Prostate gland (tissue), 2 donors: ENCODE measurements around the gene CA5B. TPM values are rescaled to one million over a fixed set of nuclear protein-coding genes. Genes with fewer than 3 reads are reported as not detected.
"Not testable (repeated sequence)": the region's sequence is repeated elsewhere in the genome, so short reads cannot be mapped to it uniquely, and the experiment has no call there.

ENCODE experiments used
- DNase-seq: peaks from one replicate; pipeline ENCODE4 v3.0.0-alpha.2; 2019; ENCODE audit warnings: low spot score
- H3K27ac ChIP-seq, 2 donors: fragments of 200-600 bp; sonication (generic); 2 replicates each; pipeline ENCODE4 v1.5.1; 2017 to 2019
- H3K27me3 ChIP-seq: fragments of 200-600 bp; sonication (generic); replicated peaks from 2 replicates; pipeline ENCODE4 v1.5.1; 2019; ENCODE audit not compliant: insufficient read depth
- H3K36me3 ChIP-seq, 2 donors: fragments of 200-600 bp; sonication (generic); 1 replicate in 1 of 2; 2 replicates in 1 of 2; pipeline versions ENCODE4 v1.5.1 to v1.8.1; 2017 to 2019
- H3K4me1 ChIP-seq: fragments of 200-600 bp; sonication (generic); replicated peaks from 2 replicates; pipeline ENCODE4 v1.5.1; 2019
- H3K4me3 ChIP-seq, 2 donors: fragments of 200-600 bp; sonication (generic); 2 replicates each; pipeline ENCODE4 v1.5.1; 2017 to 2019
- H3K9me3 ChIP-seq: fragments of 200-600 bp; sonication (generic); 2 replicates; pipeline ENCODE4 v1.5.1; 2017
- POLR2A ChIP-seq: fragments of 450-650 bp; IDR thresholded peaks from one replicate; pipeline ENCODE4 v1.6.1; 2016; ENCODE audit warnings: antibody characterized with exemption, mild to moderate bottlenecking
- POLR2AphosphoS5 ChIP-seq: sonication (generic); formaldehyde crosslinking; IDR thresholded peaks from one replicate; pipeline ENCODE4 v1.6.1; 2017; ENCODE audit warnings: antibody characterized with exemption
- WGBS: methylation state at CpG from one replicate; pipeline ENCODE4 v1.1.5; 2018; 5-methylcytosine and 5-hydroxymethylcytosine counted together
- intact Hi-C: fragments of 100-400 bp; cut with DNase I; formaldehyde crosslinking; loops from one replicate; pipeline ENCODE4 v1.14.2; 2022
- total RNA-seq, 2 donors: library from RNA; depleted of rRNA; stranded (reverse); fragments of >200 nt; gene quantifications; one replicate each; pipeline ENCODE4 v1.1.0, GENCODE V29; 2016
- TF ChIP-seq, protein P1 (sequence below), 4 experiments: fragments of 200-600 bp in 2 of 4; fragments of 450-650 bp in 2 of 4; sonication (generic) in 2 of 4; IDR thresholded peaks; 1 replicate in 3 of 4; 2 replicates in 1 of 4; pipeline ENCODE4 v1.5.1; 2016 to 2019; ENCODE audit warnings: antibody characterized with exemption in 4 of 4, mild to moderate bottlenecking in 2 of 4, moderate library complexity in 2 of 4

Gene CA5B
- total RNA-seq, 2 donors from 2014 or later, result 4.6 to 35.7 TPM

GRCh38 chrX:15723887-15724517, 14.1 kb upstream of the CA5B start:
- no peak for DNase-seq
- no peaks in the 10 kb centered on the region for H3K4me1 ChIP-seq
- 56% methylated on average over 3 of the region's 3 CpGs for WGBS
- H3K27me3 ChIP-seq, result no peaks in the 10 kb centered on the region
- H3K27ac ChIP-seq, result no peak overlapping the region
- no peaks in the 10 kb centered on the region for H3K9me3 ChIP-seq
- H3K4me3 ChIP-seq, result no peak overlapping the region
- no peaks in the 10 kb centered on the region for H3K36me3 ChIP-seq
- TF ChIP-seq, protein P1, sequence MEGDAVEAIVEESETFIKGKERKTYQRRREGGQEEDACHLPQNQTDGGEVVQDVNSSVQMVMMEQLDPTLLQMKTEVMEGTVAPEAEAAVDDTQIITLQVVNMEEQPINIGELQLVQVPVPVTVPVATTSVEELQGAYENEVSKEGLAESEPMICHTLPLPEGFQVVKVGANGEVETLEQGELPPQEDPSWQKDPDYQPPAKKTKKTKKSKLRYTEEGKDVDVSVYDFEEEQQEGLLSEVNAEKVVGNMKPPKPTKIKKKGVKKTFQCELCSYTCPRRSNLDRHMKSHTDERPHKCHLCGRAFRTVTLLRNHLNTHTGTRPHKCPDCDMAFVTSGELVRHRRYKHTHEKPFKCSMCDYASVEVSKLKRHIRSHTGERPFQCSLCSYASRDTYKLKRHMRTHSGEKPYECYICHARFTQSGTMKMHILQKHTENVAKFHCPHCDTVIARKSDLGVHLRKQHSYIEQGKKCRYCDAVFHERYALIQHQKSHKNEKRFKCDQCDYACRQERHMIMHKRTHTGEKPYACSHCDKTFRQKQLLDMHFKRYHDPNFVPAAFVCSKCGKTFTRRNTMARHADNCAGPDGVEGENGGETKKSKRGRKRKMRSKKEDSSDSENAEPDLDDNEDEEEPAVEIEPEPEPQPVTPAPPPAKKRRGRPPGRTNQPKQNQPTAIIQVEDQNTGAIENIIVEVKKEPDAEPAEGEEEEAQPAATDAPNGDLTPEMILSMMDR (IDR thresholded peaks at IDR 0.05), result no peak
- TF ChIP-seq POLR2A (no peak), POLR2AphosphoS5 (no peak)
- intact Hi-C loops, result no loop called here

DNA sequence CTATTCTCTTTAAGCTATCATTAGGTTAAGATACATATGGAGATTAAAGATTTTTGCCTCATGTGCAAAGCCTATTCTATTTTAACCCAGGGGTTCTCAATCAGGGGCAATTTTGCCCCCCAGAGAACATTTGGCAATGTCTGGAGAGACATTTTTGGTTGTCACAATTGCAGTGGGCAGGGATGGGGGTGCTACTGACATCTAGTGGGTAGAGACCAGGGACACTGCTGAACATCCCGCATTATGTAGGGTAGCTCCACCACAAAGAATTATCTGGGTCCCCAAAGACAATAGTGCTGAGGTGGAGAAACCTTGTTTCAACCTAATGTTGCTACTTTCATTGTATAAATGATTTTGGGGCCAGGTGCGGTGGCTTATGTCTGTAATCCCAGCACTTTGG, 13.2 kb upstream of the CA5B start:
- intact Hi-C loops, result no loop called here
- 100% methylated on average over 1 of the region's 2 CpGs for WGBS
- no peaks in the 10 kb centered on the region for H3K9me3 ChIP-seq
- no peaks in the 10 kb centered on the region for H3K4me1 ChIP-seq
- H3K36me3 ChIP-seq, result no peaks in the 10 kb centered on the region
- no peak overlapping the region for H3K27ac ChIP-seq
- H3K27me3 ChIP-seq, result no peaks in the 10 kb centered on the region
- DNase-seq, result no peak
- no peak for TF ChIP-seq POLR2AphosphoS5
- TF ChIP-seq POLR2A, result no peak
- TF ChIP-seq, protein P1 (IDR thresholded peaks at IDR 0.05), result no peak
- no peak overlapping the region for H3K4me3 ChIP-seq

DNA sequence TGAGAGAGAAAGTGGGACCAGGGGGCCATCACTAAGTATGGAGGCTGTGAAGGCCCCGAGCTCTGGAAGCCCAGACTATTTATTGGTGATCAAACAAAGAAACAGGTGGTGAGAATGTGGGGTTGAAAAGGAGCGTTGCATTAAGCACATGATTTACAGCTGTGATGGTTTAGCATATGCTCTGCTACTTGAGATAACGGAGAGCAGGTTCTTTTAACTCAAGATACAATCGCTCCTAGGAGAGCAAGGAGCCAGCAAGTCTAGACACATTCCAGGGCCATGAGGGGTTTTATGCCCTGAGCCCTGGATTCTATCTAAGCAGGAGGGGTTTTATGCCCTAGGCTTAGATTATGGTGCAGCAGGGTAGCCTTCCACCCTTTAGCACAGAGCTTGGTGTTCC, 6.7 kb upstream of the CA5B start:
- not testable (repeated sequence) for H3K4me1 ChIP-seq, H3K9me3 ChIP-seq, H3K36me3 ChIP-seq, DNase-seq, H3K27me3 ChIP-seq, H3K4me3 ChIP-seq, H3K27ac ChIP-seq
- 79% methylated on average over 4 of the region's 4 CpGs for WGBS
- intact Hi-C loops, result loop anchor here (10.0 kb wide), 1 partner anchor 47 kb away; no protein-coding TSS in a partner anchor

GRCh38 chrX:15737190-15737958, 696 bp upstream of the CA5B start:
- intact Hi-C loops, result loop anchor here (10.0 kb wide), 1 partner anchor 53 kb away; no protein-coding TSS in a partner anchor

DNA sequence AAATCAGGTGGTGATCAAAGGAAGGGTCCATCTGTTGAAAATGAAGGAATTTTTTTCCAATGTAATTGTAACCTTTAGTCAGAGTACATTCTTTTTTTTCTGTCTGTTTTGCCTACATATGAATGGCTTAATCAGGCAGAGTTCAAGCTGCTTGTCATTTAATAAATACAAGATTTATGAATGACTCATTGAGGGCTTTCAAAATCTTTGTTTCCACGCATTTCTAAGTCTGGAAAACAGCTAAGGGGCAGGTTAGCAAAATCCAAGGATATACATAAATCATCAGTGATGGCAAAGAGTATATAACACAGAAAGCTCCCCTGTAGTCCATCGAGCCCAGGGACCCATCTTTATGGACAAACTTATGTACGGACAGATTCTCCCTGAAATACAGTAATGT, 1.8 kb downstream of the CA5B start:
- H3K27me3 ChIP-seq, result no peaks in the 10 kb centered on the region
- H3K4me1 ChIP-seq, result no peaks in the 10 kb centered on the region
- no peak overlapping the region for H3K27ac ChIP-seq
- intact Hi-C loops, result loop anchor here (10.0 kb wide), 1 partner anchor 55 kb away; no protein-coding TSS in a partner anchor
- H3K36me3 ChIP-seq, result no peaks in the 10 kb centered on the region
- H3K4me3 ChIP-seq, result no peak overlapping the region
- no peaks in the 10 kb centered on the region for H3K9me3 ChIP-seq
- TF ChIP-seq, protein P1 (IDR thresholded peaks at IDR 0.05), result no peak
- no peak for TF ChIP-seq POLR2A
- TF ChIP-seq POLR2AphosphoS5, result no peak
- WGBS, result 61% methylated on average over 3 of the region's 3 CpGs
- no peak for DNase-seq

More at GRCh38 chrX:15737190-15737958, 696 bp upstream of the CA5B start:
- no peaks in the 10 kb centered on the region for H3K36me3 ChIP-seq
- H3K4me1 ChIP-seq, result no peaks in the 10 kb centered on the region
- no peak for DNase-seq
- peak overlapping the region; percentile 43 to 57 for H3K27ac ChIP-seq
- 3% methylated on average over 14 of the region's 14 CpGs for WGBS
- H3K4me3 ChIP-seq, result peak overlapping the region in 1 of 2 donors; percentile 44
- TF ChIP-seq POLR2A, result no peak
- TF ChIP-seq, protein P1 (IDR thresholded peaks at IDR 0.05), result no peak
- no peak for TF ChIP-seq POLR2AphosphoS5
- no peaks in the 10 kb centered on the region for H3K27me3 ChIP-seq
- no peaks in the 10 kb centered on the region for H3K9me3 ChIP-seq
